Suprapubic skin (tissue), 3 donors: ENCODE results near the gene CTNND2.

Source experiments
- CTCF ChIP-seq, 2 donors: fragments of 200-600 bp in 1 of 2; fragments of 450-650 bp in 1 of 2; sonication (generic) in 1 of 2; IDR thresholded peaks; one replicate each; pipeline ENCODE4 v1.5.1; 2016 to 2019; ENCODE audit warnings: antibody characterized with exemption in 2 of 2, mild to moderate bottlenecking in 1 of 2, moderate library complexity in 1 of 2
- POLR2AphosphoS5 ChIP-seq, 3 donors: sonication (generic); formaldehyde crosslinking; IDR thresholded peaks; one replicate each; pipeline ENCODE4 v1.6.1; 2017; ENCODE audit warnings: antibody characterized with exemption in 3 of 3

GRCh38 chr5:11268891-11269290, 635.4 kb downstream of the CTNND2 start:
- TF ChIP-seq POLR2AphosphoS5 (IDR thresholded peaks at IDR 0.05) (no peak), CTCF (IDR thresholded peaks at IDR 0.05) (no peak)
